ENCODE data around the gene UBFD1.
"Not testable (repeated sequence)": the region's sequence is repeated elsewhere in the genome, so short reads cannot be mapped to it uniquely, and the experiment has no call there.

Gene UBFD1

DNA sequence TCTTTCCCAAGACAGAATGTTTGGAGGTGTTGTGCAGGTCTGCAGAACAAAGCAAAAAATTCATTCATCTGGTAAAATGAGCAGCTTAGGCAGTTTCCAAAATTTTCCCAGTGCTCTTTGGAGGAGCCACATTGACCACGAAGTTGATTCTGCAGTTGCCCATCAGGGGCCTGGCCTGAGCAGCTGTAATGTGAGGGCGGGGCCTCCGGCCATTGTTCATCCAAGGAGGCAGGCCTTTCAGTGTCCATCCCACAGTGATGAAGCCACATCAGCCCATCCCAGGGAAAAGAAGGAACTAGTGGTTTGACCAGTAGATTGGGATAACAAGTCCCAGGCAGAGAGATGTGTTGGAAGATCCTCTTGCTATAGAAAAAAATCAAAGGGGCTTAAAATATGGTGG lies 10.1 kb downstream of the UBFD1 start:
- no peak for DNase-seq (ENCODE audit: low spot score)

- no peak for DNase-seq (ENCODE audit: low spot score)
Measured at GRCh38 chr16:23570992-23571632, 13.6 kb downstream of the UBFD1 start.

DNA sequence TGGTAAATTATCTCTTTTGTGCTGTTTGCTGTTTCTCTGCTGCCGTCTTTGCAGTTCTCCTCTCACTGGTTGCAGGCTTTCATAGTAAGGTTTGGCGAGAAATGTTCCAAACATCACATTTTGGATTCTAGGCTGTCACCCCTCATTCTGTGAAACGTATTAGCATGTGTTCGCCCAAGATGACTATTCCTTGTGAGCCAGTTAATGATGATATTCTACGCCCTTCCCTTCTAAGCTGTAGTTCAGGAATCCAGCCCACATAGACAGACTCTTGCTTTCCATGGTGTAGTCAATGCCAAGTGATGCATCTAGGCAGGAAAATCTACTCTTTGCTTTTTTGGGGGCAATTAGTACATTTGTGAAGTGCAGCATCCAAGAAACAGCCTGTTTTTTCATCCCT lies 14.4 kb downstream of the UBFD1 start:
- no peak for DNase-seq (ENCODE audit: low spot score)

GRCh38 chr16:23572394-23572793 lies 14.9 kb downstream of the UBFD1 start:
- DNase-seq (ENCODE audit: low spot score), result no peak

- no peak for DNase-seq (ENCODE audit: low spot score)
Measured at GRCh38 chr16:23573817-23574216, 16.3 kb downstream of the UBFD1 start.

DNA sequence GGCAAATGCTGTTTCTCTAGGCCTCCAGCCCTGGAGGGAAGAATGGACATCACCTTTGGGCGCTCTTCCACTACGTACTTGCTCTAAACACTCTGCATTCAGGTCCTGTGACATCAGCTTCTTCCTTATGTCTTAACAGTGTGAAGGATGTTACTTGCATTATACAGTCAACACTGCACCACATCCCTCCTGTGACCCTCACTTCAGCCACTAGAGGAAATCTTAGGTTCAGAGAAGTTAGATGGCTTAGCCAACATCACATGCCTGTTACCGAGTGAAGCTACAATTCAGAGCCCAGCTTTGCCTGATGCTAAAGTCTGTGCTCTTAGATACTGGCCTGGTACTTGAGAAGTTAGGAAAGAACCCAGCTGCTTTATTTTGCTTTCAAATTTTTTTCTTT lies 18.3 kb downstream of the UBFD1 start:
- no peak for DNase-seq (ENCODE audit: low spot score)

- no peak for DNase-seq (ENCODE audit: low spot score)
Measured at GRCh38 chr16:23577493-23577892, 20.0 kb downstream of the UBFD1 start.

GRCh38 chr16:23578101-23578830 lies 20.7 kb downstream of the UBFD1 start:
- DNase-seq (ENCODE audit: low spot score), result no peak

DNA sequence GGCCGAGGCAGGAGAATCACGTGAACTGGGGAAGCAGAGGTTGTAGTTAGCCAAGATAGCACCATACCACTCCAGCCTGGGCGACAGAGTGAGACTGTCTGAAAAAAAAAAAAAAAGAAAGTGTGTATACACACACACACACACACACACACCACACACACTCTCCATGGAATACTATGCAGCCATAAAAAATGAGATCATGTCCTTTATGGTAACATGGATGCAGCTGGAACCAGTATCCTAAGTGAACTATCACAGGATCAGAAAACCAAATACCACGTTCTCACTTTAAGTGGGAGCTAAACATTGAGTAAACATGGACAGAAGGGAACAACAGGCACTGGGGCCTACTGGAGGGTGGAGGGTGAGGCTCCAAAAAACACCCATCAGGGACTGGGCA lies 21.8 kb downstream of the UBFD1 start:
- DNase-seq (ENCODE audit: low spot score), result no peak

DNA sequence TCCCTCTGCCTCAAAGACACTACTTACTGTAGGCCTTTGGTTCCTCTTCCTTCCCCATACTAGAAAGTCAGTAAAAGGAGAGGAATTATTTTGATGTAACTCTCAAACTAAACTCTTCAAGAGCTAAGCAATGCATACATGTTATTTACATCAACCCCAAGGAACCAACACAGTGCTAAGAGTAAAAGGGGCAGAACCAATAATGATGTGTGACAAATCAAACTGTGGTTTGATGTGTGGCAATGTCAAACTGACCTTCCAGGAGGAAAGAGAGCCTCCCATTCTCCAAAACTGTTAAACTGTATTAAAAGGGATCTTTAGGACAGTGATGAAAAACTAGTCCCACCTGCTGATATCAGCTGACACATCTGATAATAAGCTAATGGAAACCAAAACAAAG lies 22.9 kb downstream of the UBFD1 start:
- DNase-seq (ENCODE audit: low spot score), result no peak

GRCh38 chr16:23581764-23582163 lies 24.2 kb downstream of the UBFD1 start:
- DNase-seq (ENCODE audit: low spot score), result no peak

GRCh38 chr16:23583271-23583670 lies 25.7 kb downstream of the UBFD1 start:
- not testable (repeated sequence) for DNase-seq (ENCODE audit: low spot score)

GRCh38 chr16:23584186-23585076 lies 26.9 kb downstream of the UBFD1 start:
- DNase-seq (ENCODE audit: low spot score), result no peak

- no peak for DNase-seq (ENCODE audit: low spot score)
Measured at GRCh38 chr16:23587726-23588125, 30.2 kb downstream of the UBFD1 start.

DNA sequence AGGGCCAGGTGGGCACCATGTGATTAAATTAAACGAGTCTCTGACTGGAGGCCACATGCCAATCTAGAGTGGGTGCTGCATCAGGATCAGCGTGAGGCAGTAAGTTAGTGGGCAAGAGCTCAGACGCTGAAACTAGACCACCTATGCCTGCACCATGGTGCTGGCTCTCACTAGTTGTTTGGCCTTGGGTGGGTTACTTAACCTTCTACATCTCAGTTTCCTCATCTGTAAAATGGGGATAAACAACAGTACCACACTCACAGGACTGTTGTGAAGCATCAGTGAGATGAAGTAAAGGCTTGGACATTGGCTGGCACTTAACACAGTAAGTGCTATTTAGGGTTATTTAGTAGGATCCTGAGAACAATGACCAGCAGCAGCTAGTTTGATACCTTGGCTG lies 32.7 kb downstream of the UBFD1 start:
- DNase-seq (ENCODE audit: low spot score), result no peak

DNA sequence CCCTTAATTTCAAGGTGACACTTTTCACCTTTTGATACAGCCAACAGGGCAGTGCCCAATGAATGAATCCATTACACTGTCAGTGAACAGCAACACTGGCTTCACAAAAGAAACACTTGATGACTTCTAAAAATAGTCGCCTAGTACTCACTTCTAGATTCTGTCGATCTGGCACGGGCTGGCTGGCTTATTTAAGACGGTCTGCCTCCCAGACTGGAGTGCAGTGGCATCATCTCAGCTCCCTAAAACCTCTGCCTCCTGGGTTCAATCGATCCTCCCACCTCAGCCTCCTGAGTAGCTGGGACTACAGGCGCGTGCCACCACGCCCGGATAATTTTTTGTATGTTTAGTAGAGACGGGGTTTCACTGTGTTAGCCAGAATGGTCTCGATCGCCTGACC lies 36.7 kb downstream of the UBFD1 start:
- DNase-seq (ENCODE audit: low spot score), result no peak

- no peak for DNase-seq (ENCODE audit: low spot score)
Measured at GRCh38 chr16:23595246-23595950, 37.9 kb downstream of the UBFD1 start.

GRCh38 chr16:23595951-23596720 lies 38.6 kb downstream of the UBFD1 start, which contains the start of gene NDUFAB1:
Gene NDUFAB1 (minus strand): TSS chr16:23596316. CDS start chr16:23596290, 26 bp downstream.
- DNase-seq (ENCODE audit: low spot score), result peak; percentile 70

- peak; percentile 16 for DNase-seq (ENCODE audit: low spot score)
Measured at GRCh38 chr16:23597003-23597756, 39.7 kb downstream of the UBFD1 start.

- DNase-seq (ENCODE audit: low spot score), result no peak
Measured at GRCh38 chr16:23607726-23608125, 50.2 kb downstream of the UBFD1 start.

DNA sequence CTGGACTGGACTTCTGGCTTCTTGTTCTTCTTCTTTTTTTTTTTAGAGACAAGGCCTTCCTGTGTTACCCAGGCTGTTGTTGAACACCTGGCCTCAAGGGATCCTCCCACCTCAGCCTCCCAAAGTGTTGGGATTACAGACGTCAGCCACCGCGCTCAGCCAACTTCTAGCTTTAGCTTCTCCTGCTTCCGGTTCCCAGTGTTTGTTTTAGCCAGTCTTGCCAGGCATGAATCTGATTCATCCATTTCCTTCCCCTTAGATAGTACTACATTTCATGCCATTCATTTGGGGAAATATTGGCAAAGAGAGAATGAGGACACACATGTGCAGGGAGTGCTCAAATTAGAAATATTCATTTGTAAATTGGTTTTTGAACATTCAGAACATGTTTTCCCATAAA lies 50.7 kb downstream of the UBFD1 start:
- no peak for DNase-seq (ENCODE audit: low spot score)
